ENCODE results near the gene KCNH6.

KCNH6 gene

GRCh38 chr17:63549946-63550816 is 27.0 kb downstream of the KCNH6 start, which contains the start of gene DCAF7:
DCAF7 (plus strand) TSS chr17:63550477; CDS start chr17:63550678, 201 bp downstream.
- in situ Hi-C loops (cut with MboI; ENCODE audit: low sequenced_read_pairs), result no loop called here

DNA sequence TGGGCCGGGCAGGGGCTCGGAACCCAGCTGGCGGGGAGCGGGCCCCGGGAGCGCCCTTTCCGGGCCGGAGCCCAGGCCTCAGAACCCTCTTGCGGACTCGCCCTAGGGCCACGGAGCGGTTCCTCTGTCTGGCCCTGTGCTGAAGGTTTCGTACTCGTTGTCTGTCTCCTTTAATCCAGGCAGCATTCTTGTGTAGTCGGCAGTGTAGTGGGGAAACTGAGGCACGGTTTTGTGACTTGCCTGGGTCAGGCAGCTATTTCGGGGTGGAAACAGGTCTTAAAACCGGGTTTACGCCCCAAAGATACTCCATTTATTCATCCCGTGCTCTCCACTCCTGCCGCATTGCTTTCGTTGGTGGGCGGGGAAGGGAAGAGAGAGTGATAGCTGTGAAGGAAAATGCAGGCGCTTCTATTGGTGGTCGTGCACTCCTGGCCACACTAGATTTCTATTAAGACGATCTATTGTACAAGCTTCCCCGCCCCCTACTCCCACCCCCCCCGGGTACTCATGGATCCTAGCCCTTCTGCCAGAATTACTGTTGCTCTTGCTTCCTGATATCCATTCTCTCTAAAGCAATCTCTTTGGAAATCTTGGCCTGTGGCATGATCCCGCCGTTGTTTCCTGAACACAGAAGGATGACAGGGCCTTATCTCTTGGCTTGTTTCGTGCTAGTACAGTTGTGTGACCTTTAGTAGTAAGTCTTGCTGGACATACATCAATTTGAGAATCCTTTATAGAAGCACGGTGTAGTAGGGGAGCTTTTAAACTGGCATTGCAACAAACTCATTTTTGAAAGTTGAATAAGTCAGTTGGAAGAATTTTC is 27.9 kb downstream of the KCNH6 start:
- in situ Hi-C loops (cut with MboI; ENCODE audit: low sequenced_read_pairs), result no loop called here

GRCh38 chr17:63552211-63552610 is 29.1 kb downstream of the KCNH6 start:
- in situ Hi-C loops (cut with MboI; ENCODE audit: low sequenced_read_pairs), result no loop called here

DNA sequence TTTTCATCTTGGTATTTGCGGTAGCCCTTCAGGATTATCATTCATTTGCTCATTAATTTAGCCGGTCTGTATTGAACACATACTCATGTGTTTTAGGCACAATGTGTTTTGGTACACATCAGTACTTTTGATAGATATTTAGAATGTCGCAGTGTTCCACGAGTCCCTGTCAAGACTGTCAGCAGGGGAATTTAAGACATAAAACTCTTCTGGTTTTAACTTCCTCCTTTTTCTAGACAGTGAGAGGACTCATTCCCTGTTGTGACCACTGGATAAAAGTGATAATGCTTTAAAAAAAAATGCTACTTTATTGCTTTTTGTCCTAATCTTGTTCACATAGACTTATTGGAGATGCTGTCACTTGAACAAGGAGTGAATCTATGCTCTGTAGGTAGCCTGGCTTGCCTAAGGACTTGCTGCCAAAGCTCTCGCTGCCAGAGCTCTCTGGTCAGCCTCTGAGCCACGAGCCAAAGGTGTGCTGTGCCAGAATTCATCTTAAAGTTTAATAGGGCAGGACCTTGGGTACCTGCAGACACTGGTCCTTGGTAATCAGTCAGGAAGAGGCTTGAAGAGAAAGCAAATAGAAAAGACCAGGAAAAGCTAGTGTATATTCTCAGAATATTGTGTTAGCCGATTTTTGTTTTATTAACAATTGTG is 32.5 kb downstream of the KCNH6 start:
- in situ Hi-C loops (cut with MboI; ENCODE audit: low sequenced_read_pairs), result no loop called here

DNA sequence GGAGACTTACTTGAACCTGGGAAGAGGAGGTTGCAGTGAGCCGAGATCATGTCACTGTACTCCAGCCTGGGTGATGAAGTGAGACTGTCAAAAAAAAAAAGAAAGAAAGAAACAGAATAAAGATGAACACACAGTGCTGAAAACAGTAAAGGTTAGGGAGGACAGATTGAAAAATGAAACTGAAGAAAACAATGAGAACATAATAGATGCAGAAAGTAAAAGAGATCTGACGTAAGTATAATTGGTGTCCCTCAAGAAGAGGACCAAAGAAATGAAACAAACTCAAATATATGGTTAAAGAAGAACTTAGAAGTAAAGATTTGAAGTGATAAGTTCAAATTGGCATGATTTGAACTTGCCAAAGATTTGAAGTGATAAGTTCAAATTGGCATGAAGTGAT is 34.3 kb downstream of the KCNH6 start:
- in situ Hi-C loops (cut with MboI; ENCODE audit: low sequenced_read_pairs), result no loop called here

DNA sequence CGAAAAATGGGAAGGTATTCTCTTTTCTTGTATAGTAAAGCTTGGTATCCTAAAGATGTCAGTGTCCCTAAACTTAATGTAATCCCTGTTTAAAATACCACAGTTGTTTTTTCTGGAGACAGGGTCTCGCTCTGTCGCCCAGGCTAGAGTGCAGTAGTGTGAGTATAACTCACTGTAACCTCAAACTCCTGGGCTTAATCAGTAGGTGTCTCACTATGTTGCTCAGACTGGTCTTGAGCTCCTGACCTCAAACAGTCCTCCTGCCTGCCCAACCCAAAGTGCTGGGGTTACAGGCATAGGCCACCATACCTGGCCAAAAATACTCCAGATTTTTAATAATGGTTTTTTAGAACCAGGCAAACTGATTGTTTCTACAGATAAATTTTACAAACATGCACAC is 35.3 kb downstream of the KCNH6 start:
- in situ Hi-C loops (cut with MboI; ENCODE audit: low sequenced_read_pairs), result no loop called here

GRCh38 chr17:63561819-63562218 is 38.7 kb downstream of the KCNH6 start:
- in situ Hi-C loops (cut with MboI; ENCODE audit: low sequenced_read_pairs), result no loop called here

DNA sequence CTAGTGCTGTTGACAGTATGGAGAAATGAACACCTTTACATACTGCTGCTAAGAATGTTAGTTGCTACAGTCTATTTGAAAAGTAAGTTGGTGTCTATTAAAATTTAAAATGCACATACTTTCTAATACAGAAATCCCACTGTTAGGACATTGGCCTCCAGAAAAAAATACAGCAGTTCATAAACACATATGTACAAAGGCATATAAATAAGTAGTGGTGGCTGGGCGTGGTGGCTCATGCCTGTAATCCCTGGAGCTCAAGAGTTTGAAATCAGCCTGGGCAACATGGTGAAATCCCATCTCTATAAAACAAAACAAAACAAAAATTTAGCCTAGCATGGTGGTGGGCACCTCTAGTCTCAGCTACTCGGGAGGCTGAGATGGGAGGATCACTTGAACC is 40.2 kb downstream of the KCNH6 start:
- in situ Hi-C loops (cut with MboI; ENCODE audit: low sequenced_read_pairs), result no loop called here

GRCh38 chr17:63564562-63564961 is 41.4 kb downstream of the KCNH6 start:
- in situ Hi-C loops (cut with MboI; ENCODE audit: low sequenced_read_pairs), result no loop called here

DNA sequence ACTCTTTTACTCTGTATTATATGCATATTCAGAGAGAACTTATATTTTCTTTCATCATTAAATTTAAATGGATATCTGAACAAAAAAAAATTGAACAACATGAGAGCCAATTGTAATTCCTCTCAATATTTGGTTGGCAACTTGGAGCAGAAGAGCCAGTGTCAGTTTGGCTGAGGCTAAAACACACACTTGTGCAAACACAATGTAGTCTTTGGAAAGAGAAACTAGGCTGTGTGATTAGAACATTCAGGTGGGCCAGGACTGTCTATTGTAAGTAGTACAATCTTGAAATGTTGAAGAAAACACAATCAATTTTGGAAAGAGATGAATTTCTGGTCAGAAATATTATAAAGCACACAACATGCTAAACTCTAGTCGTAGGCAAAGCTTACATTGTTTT is 44.1 kb downstream of the KCNH6 start:
- in situ Hi-C loops (cut with MboI; ENCODE audit: low sequenced_read_pairs), result no loop called here

DNA sequence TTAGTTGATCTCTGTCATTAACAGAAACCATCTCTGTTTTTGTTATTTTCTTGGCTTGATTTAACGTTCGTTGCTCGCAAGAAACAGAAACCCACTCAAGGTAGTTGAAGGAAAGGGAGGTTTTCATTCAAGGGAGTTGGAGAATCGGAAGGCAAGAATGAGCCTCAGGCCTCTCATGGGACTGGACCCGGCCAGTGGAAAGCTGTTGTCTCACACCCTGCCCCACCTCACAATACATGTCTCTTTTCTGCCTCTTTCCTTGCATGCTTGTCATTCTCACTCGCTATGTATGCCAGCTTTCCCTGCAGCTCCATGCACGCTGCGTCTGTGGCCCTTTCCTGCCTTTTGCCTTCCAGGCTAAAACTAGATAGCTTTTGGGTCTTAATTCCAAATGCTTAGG is 45.4 kb downstream of the KCNH6 start:
- in situ Hi-C loops (cut with MboI; ENCODE audit: low sequenced_read_pairs), result no loop called here

DNA sequence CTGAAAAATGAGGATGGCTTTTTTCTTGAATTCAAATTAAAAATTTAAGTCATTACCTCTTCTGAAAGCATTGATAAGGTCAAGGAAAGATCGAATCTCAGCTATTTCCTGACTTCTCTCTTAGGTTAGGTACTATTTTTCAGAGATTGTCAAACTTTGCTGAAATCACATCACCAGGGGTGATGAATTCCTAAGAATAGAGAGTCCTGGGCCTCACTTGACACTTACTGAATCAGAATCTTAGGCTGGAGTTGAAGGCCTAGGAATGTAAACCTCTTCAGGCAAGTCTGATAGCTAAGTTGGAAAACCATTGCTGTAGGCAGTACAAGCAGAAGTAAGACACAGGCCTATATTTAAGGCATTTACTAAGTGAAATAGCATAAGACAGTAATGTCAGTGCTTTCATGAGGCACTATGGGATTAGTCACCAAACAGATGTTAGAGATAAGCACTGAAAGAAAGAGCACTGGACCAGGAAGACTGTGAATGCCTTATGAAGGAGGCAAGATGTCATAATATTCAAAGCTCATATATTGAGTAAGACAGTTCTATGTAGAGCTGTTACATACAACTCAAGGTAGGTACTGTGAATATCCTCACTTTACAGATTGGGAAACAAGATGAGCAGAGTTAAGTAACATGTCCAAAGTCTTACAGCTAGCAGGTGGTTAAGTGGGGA is 48.6 kb downstream of the KCNH6 start:
- in situ Hi-C loops (cut with MboI; ENCODE audit: low sequenced_read_pairs), result no loop called here

DNA sequence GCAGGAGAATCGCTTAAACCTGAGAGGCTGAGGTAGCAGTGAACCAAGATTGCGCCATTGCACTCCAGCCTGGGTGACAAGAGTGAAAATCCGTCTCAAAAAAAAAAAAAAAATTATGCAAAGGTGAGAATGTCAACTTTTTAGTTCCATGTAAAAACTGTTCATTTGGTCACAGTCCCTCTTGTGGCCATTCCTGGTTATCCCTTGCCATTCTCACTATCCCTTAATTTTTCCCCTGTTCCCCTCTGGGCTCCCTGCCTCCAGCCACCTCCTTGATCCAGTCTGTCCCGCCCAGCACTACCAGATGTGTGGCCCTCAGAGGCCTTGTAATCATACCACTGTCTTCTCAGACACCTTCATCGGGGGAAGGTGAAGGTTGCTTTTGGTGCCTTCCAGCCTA is 50.5 kb downstream of the KCNH6 start:
- in situ Hi-C loops (cut with MboI; ENCODE audit: low sequenced_read_pairs), result no loop called here

- in situ Hi-C loops (cut with MboI; ENCODE audit: low sequenced_read_pairs), result no loop called here
Measured at GRCh38 chr17:63578027-63578768, 55.0 kb downstream of the KCNH6 start.

GRCh38 chr17:63578769-63579111 is 55.6 kb downstream of the KCNH6 start:
- in situ Hi-C loops (cut with MboI; ENCODE audit: low sequenced_read_pairs), result no loop called here

- in situ Hi-C loops (cut with MboI; ENCODE audit: low sequenced_read_pairs), result no loop called here
Measured at GRCh38 chr17:63579633-63580032, 56.5 kb downstream of the KCNH6 start.

- in situ Hi-C loops (cut with MboI; ENCODE audit: low sequenced_read_pairs), result no loop called here
Measured at GRCh38 chr17:63587770-63588169, 64.6 kb downstream of the KCNH6 start.

DNA sequence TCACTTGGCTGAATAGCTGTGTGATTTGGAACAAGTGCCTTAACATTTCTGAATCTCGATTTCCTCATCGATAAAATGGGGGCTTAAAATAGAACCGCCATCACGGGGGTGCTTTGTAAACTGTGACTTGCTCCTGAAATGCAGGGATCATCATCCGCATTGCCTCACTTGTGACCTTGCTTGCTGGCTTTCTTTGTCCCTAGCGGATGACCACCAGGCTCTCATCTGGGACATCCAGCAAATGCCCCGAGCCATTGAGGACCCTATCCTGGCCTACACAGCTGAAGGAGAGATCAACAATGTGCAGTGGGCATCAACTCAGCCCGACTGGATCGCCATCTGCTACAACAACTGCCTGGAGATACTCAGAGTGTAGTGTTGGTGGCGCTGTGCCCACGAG is 65.6 kb downstream of the KCNH6 start:
- in situ Hi-C loops (cut with MboI; ENCODE audit: low sequenced_read_pairs), result no loop called here

DNA sequence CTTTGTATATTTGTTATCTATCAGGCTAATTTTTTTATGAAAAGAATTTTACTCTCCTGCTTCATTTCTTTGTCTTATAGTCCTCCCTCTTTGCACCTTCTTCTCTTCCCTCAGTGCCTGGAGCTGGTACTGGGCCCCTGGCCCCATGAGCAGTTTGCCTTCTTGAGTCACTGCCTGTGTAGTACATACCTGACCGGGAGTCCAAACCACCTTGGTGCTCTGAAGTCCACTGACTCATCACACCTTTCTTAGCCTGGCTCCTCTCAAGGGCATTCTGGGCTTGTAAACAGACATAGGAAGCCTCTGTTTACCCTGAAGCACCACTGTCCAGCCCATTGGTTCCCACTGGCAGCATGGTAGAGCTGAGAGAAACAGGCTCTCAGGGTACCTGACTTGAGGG is 66.5 kb downstream of the KCNH6 start:
- in situ Hi-C loops (cut with MboI; ENCODE audit: low sequenced_read_pairs), result no loop called here

- in situ Hi-C loops (cut with MboI; ENCODE audit: low sequenced_read_pairs), result no loop called here
Measured at GRCh38 chr17:63592797-63593196, 69.6 kb downstream of the KCNH6 start.

All from HL-60/S4 treated with phorbol 12-myristate 13-acetate at 8.2 ng/mL for 4 days and 3 days (cell line).